ENCODE results near the gene PAH.

GRCh38 chr12:102950950-102951619, 34.0 kb upstream of the PAH start:
- no peak for TF ChIP-seq CTCF (IDR thresholded peaks at IDR 0.05)
- TF ChIP-seq POLR2A (IDR thresholded peaks at IDR 0.05) = no peak

All from breast epithelium (tissue), 3 donors.